Astrocyte (in vitro differentiated cells and primary cell): ENCODE results near the gene ATCAY. TPM values are rescaled to one million over a fixed set of nuclear protein-coding genes. Genes with fewer than 3 reads are reported as not detected.

Experiments used
- DNase-seq: peaks from one replicate; pipeline ENCODE4 v3.0.0-alpha.2; 2010; ENCODE audit warnings: low read depth
- FAIRE-seq: peaks from 2 replicates; lab custom pipeline; 2011; peaks lifted over from hg19 to GRCh38; lab: Jason Lieb, UNC
- H2AFZ ChIP-seq: 2 replicates; pipeline ENCODE4 v1.6.0; 2012; ENCODE audit warnings: low read depth, low read length, inconsistent platforms
- H3K27ac ChIP-seq: 2 replicates; pipeline ENCODE4 v1.5.1; 2011; ENCODE audit warnings: low read depth, low read length, inconsistent platforms
- H3K27me3 ChIP-seq: 2 replicates; pipeline ENCODE4 v1.6.0; 2011; ENCODE audit warnings: low read length, inconsistent platforms; ENCODE audit not compliant: insufficient read depth
- H3K36me3 ChIP-seq: 2 replicates; pipeline ENCODE4 v1.5.1; 2011; ENCODE audit warnings: low read length, inconsistent platforms; ENCODE audit not compliant: insufficient read depth
- H3K4me1 ChIP-seq: 2 replicates; pipeline ENCODE4 v1.5.1; 2011; ENCODE audit warnings: low read length, inconsistent platforms; ENCODE audit not compliant: insufficient read depth
- H3K4me2 ChIP-seq: 2 replicates; pipeline ENCODE4 v1.6.0; 2012; ENCODE audit warnings: low read length, inconsistent platforms
- H3K4me3 ChIP-seq: 2 replicates; pipeline ENCODE4 v1.5.1; 2011; ENCODE audit warnings: low read depth, mild to moderate bottlenecking, low read length, inconsistent platforms; ENCODE audit not compliant: insufficient read depth
- H3K79me2 ChIP-seq: 2 replicates; pipeline ENCODE4 v1.6.0; 2012; ENCODE audit warnings: mild to moderate bottlenecking, low read length, inconsistent platforms; ENCODE audit not compliant: insufficient read depth
- H3K9ac ChIP-seq: 2 replicates; pipeline ENCODE4 v1.6.0; 2012; ENCODE audit warnings: mild to moderate bottlenecking, low read length, inconsistent platforms
- H3K9me3 ChIP-seq: 2 replicates; pipeline ENCODE4 v1.5.1; 2012; ENCODE audit warnings: low read depth, mild to moderate bottlenecking, low read length, inconsistent platforms; ENCODE audit not compliant: insufficient read depth
- H4K20me1 ChIP-seq: 2 replicates; pipeline ENCODE4 v1.6.0; 2012; ENCODE audit warnings: low read length, inconsistent platforms; ENCODE audit not compliant: insufficient read depth
- H3K27ac Mint-ChIP-seq: one replicate; pipeline ENCODE4 v1.8.0; 2021; ENCODE audit warnings: mild to moderate bottlenecking, mixed read lengths; ENCODE audit not compliant: unreplicated experiment
- H3K27me3 Mint-ChIP-seq: one replicate; pipeline ENCODE4 v1.8.0; 2021; ENCODE audit warnings: low read depth, mixed read lengths; ENCODE audit not compliant: unreplicated experiment
- H3K36me3 Mint-ChIP-seq: one replicate; pipeline ENCODE4 v1.8.0; 2021; ENCODE audit warnings: low read depth, mixed read lengths; ENCODE audit not compliant: unreplicated experiment
- H3K4me1 Mint-ChIP-seq: one replicate; pipeline ENCODE4 v1.8.0; 2021; ENCODE audit warnings: low read depth, mixed read lengths; ENCODE audit not compliant: unreplicated experiment
- H3K4me3 Mint-ChIP-seq: one replicate; pipeline ENCODE4 v1.8.0; 2021; ENCODE audit warnings: mild to moderate bottlenecking, moderate library complexity, mixed read lengths; ENCODE audit not compliant: unreplicated experiment
- H3K9me3 Mint-ChIP-seq: one replicate; pipeline ENCODE4 v1.8.0; 2021; ENCODE audit warnings: mild to moderate bottlenecking, mixed read lengths; ENCODE audit not compliant: unreplicated experiment
- EZH2 ChIP-seq: IDR thresholded peaks from 2 replicates; pipeline ENCODE4 v1.6.1; 2012; ENCODE audit warnings: mild to moderate bottlenecking, low read length, inconsistent platforms; ENCODE audit not compliant: insufficient read depth
- total RNA-seq: library from RNA; stranded (reverse); gene quantifications from 2 replicates; pipeline ENCODE4 v1.2.1, GENCODE V29; 2021
- TF ChIP-seq, protein P1 (sequence below): IDR thresholded peaks from 2 replicates; pipeline ENCODE4 v1.5.1; 2011; ENCODE audit warnings: low read depth, mild to moderate bottlenecking, inconsistent platforms, low read length, moderate library complexity; ENCODE audit not compliant: insufficient read depth

Gene ATCAY
- total RNA-seq, 1 donor from 2014 or later: 6.5 TPM

GRCh38 chr19:3955688-3956087, 75.2 kb downstream of the ATCAY start:
- peaks cover 4% of the 10 kb centered on the region for H3K36me3 Mint-ChIP-seq
- H3K27me3 Mint-ChIP-seq: no peaks in the 10 kb centered on the region
- peaks cover 40% of the 10 kb centered on the region for H3K79me2 ChIP-seq
- H3K4me1 ChIP-seq: peaks cover 3% of the 10 kb centered on the region
- H2AFZ ChIP-seq: no peak overlapping the region
- no peak overlapping the region for H3K4me3 Mint-ChIP-seq
- FAIRE-seq (no peak), DNase-seq (no peak)
- no peak overlapping the region for H3K9ac ChIP-seq
- H3K27ac ChIP-seq: no peak overlapping the region
- no peak overlapping the region for H3K27ac Mint-ChIP-seq
- no peaks in the 10 kb centered on the region for H3K9me3 ChIP-seq
- H3K4me3 ChIP-seq: no peak overlapping the region
- H3K9me3 Mint-ChIP-seq: no peaks in the 10 kb centered on the region
- no peaks in the 10 kb centered on the region for H3K27me3 ChIP-seq
- H3K4me1 Mint-ChIP-seq: peaks cover 9% of the 10 kb centered on the region
- no peak overlapping the region for H3K4me2 ChIP-seq
- peaks cover 9% of the 10 kb centered on the region for H3K36me3 ChIP-seq
- no peak for TF ChIP-seq EZH2
- TF ChIP-seq, protein P1, sequence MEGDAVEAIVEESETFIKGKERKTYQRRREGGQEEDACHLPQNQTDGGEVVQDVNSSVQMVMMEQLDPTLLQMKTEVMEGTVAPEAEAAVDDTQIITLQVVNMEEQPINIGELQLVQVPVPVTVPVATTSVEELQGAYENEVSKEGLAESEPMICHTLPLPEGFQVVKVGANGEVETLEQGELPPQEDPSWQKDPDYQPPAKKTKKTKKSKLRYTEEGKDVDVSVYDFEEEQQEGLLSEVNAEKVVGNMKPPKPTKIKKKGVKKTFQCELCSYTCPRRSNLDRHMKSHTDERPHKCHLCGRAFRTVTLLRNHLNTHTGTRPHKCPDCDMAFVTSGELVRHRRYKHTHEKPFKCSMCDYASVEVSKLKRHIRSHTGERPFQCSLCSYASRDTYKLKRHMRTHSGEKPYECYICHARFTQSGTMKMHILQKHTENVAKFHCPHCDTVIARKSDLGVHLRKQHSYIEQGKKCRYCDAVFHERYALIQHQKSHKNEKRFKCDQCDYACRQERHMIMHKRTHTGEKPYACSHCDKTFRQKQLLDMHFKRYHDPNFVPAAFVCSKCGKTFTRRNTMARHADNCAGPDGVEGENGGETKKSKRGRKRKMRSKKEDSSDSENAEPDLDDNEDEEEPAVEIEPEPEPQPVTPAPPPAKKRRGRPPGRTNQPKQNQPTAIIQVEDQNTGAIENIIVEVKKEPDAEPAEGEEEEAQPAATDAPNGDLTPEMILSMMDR: no peak
- H4K20me1 ChIP-seq: peaks cover 81% of the 10 kb centered on the region

DNA sequence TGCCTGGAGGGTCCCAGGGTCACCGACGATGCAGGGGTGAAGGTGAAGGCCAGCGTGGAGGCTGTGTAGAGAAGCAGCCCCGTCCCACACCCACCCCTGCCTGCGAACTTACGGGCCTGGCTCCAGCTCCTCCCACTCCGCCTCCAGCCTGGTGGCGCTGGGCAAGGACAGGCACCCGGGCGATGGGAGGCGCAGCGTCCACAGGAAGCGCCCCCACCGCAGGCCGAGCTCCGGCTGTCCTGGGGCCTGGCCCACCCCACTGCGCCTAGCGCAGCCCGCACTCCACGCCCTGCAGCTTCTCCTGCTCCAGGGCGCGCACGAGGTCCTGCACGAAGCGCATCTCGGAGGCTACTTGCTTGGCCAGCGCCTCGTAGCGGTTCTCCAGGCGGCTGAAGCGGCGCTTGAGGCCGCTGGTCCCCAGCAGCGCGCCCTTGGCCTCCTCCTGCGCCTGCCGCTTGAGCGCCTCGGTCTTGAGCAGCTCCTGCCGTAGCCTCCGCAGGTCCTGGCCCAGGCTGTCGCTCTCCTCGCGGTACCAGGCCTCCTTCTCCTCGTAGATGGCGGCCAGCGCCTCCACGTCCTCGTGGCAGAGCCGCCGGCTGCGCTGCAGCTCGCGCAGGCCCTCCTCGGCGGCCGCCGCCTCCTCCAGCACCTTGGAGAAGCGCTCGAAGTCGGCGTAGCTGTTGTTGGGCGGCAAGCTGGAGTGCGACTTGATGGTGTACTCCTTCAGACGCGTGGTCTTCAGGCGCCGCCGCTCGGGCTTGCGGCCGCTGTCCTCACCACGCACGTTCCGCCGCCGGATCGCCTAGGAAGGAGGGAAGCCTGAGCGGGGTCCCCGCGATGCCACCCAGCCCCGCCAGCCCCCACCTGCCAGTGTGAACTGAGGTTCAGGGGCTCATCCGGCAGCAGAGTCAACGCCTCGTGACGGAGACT, 78.6 kb downstream of the ATCAY start:
- H3K79me2 ChIP-seq: peaks cover 62% of the 10 kb centered on the region
- no peak overlapping the region for H3K27ac Mint-ChIP-seq
- H3K4me1 ChIP-seq: no peaks in the 10 kb centered on the region
- no peak overlapping the region for H3K4me2 ChIP-seq
- H3K4me3 ChIP-seq: no peak overlapping the region
- no peak overlapping the region for H3K9ac ChIP-seq
- FAIRE-seq: no peak
- no peak overlapping the region for H3K4me3 Mint-ChIP-seq
- no peaks in the 10 kb centered on the region for H3K27me3 Mint-ChIP-seq
- peaks cover 25% of the 10 kb centered on the region for H3K36me3 ChIP-seq
- no peaks in the 10 kb centered on the region for H3K27me3 ChIP-seq
- H3K4me1 Mint-ChIP-seq: peaks cover 11% of the 10 kb centered on the region
- H3K36me3 Mint-ChIP-seq: peaks cover 9% of the 10 kb centered on the region
- no peak overlapping the region for H2AFZ ChIP-seq
- no peaks in the 10 kb centered on the region for H3K9me3 Mint-ChIP-seq
- H3K27ac ChIP-seq: no peak overlapping the region
- peaks cover 92% of the 10 kb centered on the region for H4K20me1 ChIP-seq
- no peaks in the 10 kb centered on the region for H3K9me3 ChIP-seq
- no peak for TF ChIP-seq EZH2
- no peak for DNase-seq

GRCh38 chr19:3959766-3960131, 79.3 kb downstream of the ATCAY start:
- H4K20me1 ChIP-seq: peaks cover 90% of the 10 kb centered on the region
- no peak overlapping the region for H3K4me2 ChIP-seq
- H3K4me3 Mint-ChIP-seq: no peak overlapping the region
- no peak overlapping the region for H3K27ac ChIP-seq
- TF ChIP-seq, protein P1: no peak
- no peaks in the 10 kb centered on the region for H3K9me3 ChIP-seq
- H3K27me3 Mint-ChIP-seq: no peaks in the 10 kb centered on the region
- peaks cover 67% of the 10 kb centered on the region for H3K79me2 ChIP-seq
- peaks cover 12% of the 10 kb centered on the region for H3K36me3 Mint-ChIP-seq
- no peaks in the 10 kb centered on the region for H3K4me1 ChIP-seq
- DNase-seq (no peak), FAIRE-seq (no peak)
- H2AFZ ChIP-seq: no peak overlapping the region
- peaks cover 25% of the 10 kb centered on the region for H3K36me3 ChIP-seq
- H3K4me1 Mint-ChIP-seq: peaks cover 11% of the 10 kb centered on the region
- peak overlapping the region; percentile 69 for H3K27ac Mint-ChIP-seq
- H3K4me3 ChIP-seq: no peak overlapping the region
- H3K9me3 Mint-ChIP-seq: no peaks in the 10 kb centered on the region
- H3K27me3 ChIP-seq: no peaks in the 10 kb centered on the region
- no peak overlapping the region for H3K9ac ChIP-seq
